SK-N-SH treated with all-trans-retinoic acid at 6 μM for 48 hours (cell line): ENCODE measurements around the gene RTN4IP1.

Experiments
- ATAC-seq: fragments of 200-7000 bp; cut with Tn5 transposase; 3 replicates; pipeline ENCODE4 v1.9.1; 2020; ENCODE audit warnings: mild to moderate bottlenecking, moderate library complexity
- ARNTL ChIP-seq: fragments of 450-650 bp; formaldehyde crosslinking; IDR thresholded peaks from 2 replicates; pipeline ENCODE4 v1.5.0; 2020; ENCODE audit warnings: low read depth, mild to moderate bottlenecking, moderate library complexity, borderline replicate concordance
- BACH2 ChIP-seq: fragments of 250-450 bp; sonication (Bioruptor Pico); IDR thresholded peaks from 2 replicates; pipeline ENCODE4 v1.9.0; 2021; ENCODE audit warnings: mild to moderate bottlenecking, borderline replicate concordance
- CSDC2 ChIP-seq: fragments of 250-450 bp; sonication (Bioruptor Pico); IDR thresholded peaks from 2 replicates; pipeline ENCODE4 v1.5.0; 2020; ENCODE audit warnings: mild to moderate bottlenecking, moderate library complexity
- ESRRG ChIP-seq: fragments of 250-450 bp; sonication (Bioruptor Pico); IDR thresholded peaks from 2 replicates; pipeline ENCODE4 v1.6.1; 2021; ENCODE audit warnings: mild to moderate bottlenecking
- GLIS3 ChIP-seq: fragments of 250-450 bp; sonication (Bioruptor Pico); IDR thresholded peaks from 2 replicates; pipeline ENCODE4 v1.5.0; 2020; ENCODE audit warnings: mild to moderate bottlenecking, moderate library complexity
- ISL1 ChIP-seq: fragments of 250-450 bp; sonication (Bioruptor Pico); IDR thresholded peaks from 2 replicates; pipeline ENCODE4 v2.1.2; 2022; ENCODE audit warnings: mild to moderate bottlenecking, moderate library complexity
- OSR1 ChIP-seq: fragments of 250-450 bp; sonication (Bioruptor Pico); IDR thresholded peaks from 2 replicates; pipeline ENCODE4 v1.8.0; 2022; ENCODE audit warnings: moderate library complexity, mild to moderate bottlenecking, inconsistent platforms
- PPARA ChIP-seq: fragments of 250-450 bp; sonication (Bioruptor Pico); IDR thresholded peaks from 2 replicates; pipeline ENCODE4 v1.5.0; 2020; ENCODE audit warnings: mild to moderate bottlenecking, borderline replicate concordance
- RARB ChIP-seq: fragments of 250-450 bp; sonication (Bioruptor Pico); IDR thresholded peaks from 2 replicates; pipeline ENCODE4 v1.8.0; 2021; ENCODE audit warnings: mild to moderate bottlenecking, moderate library complexity
- SNAI2 ChIP-seq: fragments of 250-450 bp; sonication (Bioruptor Pico); IDR thresholded peaks from 2 replicates; pipeline ENCODE4 v1.5.0; 2020; ENCODE audit warnings: mild to moderate bottlenecking, moderate library complexity
- TOX ChIP-seq: fragments of 250-450 bp; sonication (Bioruptor Pico); IDR thresholded peaks from 2 replicates; pipeline ENCODE4 v1.8.0; 2021; ENCODE audit warnings: mild to moderate bottlenecking, moderate library complexity, borderline replicate concordance
- ZC3H10 ChIP-seq: fragments of 250-450 bp; sonication (Bioruptor Pico); IDR thresholded peaks from 2 replicates; pipeline ENCODE4 v1.5.1; 2021; ENCODE audit warnings: mild to moderate bottlenecking, moderate library complexity
- ZFP3 ChIP-seq: fragments of 250-450 bp; sonication (Bioruptor Pico); IDR thresholded peaks from 2 replicates; pipeline ENCODE4 v1.5.0; 2020; ENCODE audit warnings: mild to moderate bottlenecking, moderate library complexity
- ZFP30 ChIP-seq: fragments of 450-650 bp; formaldehyde crosslinking; IDR thresholded peaks from 2 replicates; pipeline ENCODE4 v1.5.0; 2022; ENCODE audit warnings: mild to moderate bottlenecking, moderate library complexity
- ZNF70 ChIP-seq: fragments of 450-650 bp; formaldehyde crosslinking; IDR thresholded peaks from 2 replicates; pipeline ENCODE4 v1.5.0; 2020; ENCODE audit warnings: mild to moderate bottlenecking, moderate library complexity
- ZNF8 ChIP-seq: fragments of 450-650 bp; formaldehyde crosslinking; IDR thresholded peaks from 2 replicates; pipeline ENCODE4 v1.5.0; 2020; ENCODE audit warnings: mild to moderate bottlenecking, moderate library complexity
- TF ChIP-seq, protein P1 (sequence below): fragments of 250-450 bp; sonication (Bioruptor Pico); IDR thresholded peaks from 2 replicates; pipeline ENCODE4 v1.5.1; 2021; ENCODE audit warnings: mild to moderate bottlenecking, moderate library complexity
- TF ChIP-seq, protein P2 (sequence below): fragments of 250-450 bp; sonication (Bioruptor Pico); IDR thresholded peaks from 2 replicates; pipeline ENCODE4 v1.8.0; 2021; ENCODE audit warnings: low read depth, mild to moderate bottlenecking, moderate library complexity, borderline replicate concordance
- TF ChIP-seq, protein P3 (sequence below): fragments of 250-450 bp; sonication (Bioruptor Pico); IDR thresholded peaks from 2 replicates; pipeline ENCODE4 v1.5.0; 2020; ENCODE audit warnings: mild to moderate bottlenecking, moderate library complexity
- TF ChIP-seq, protein P4 (sequence below): fragments of 250-450 bp; sonication (Bioruptor Pico); IDR thresholded peaks from 2 replicates; pipeline ENCODE4 v1.5.1; 2020; ENCODE audit warnings: low read depth, mild to moderate bottlenecking, moderate library complexity
- TF ChIP-seq, protein P5 (sequence below): fragments of 250-450 bp; sonication (Bioruptor Pico); IDR thresholded peaks from 2 replicates; pipeline ENCODE4 v1.8.0; 2020; ENCODE audit warnings: mild to moderate bottlenecking, moderate library complexity, borderline replicate concordance

RTN4IP1 gene

DNA sequence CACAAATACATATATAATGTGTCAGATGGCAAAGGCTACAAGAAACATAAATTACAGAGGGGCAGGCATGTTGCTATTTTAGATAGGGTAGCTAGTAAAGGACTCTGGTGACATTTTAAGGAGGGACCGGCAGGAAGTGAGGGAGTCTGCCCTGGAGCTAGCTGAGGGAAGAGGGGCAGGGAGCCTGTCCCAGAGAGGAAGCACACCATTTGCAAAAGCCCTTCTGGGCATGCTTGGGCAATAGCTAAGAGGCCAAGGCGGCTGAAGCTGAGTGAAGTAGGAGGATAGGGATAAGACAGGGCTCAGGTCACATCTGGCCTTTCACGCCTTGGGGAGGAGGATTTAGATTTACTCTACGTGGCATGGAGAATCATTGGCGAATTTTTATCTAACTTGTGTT, 96.2 kb downstream of the RTN4IP1 start:
- ATAC-seq, result no peak
- TF ChIP-seq ZC3H10, result no peak
- no peak for TF ChIP-seq ESRRG (CRISPR knock-in tag)
- TF ChIP-seq OSR1 (CRISPR knock-in tag), result no peak
- TF ChIP-seq ZFP30 (CRISPR knock-in tag), result no peak
- no peak for TF ChIP-seq CSDC2 (CRISPR knock-in tag)
- no peak for TF ChIP-seq ZFP3 (CRISPR knock-in tag)
- TF ChIP-seq, protein P1, sequence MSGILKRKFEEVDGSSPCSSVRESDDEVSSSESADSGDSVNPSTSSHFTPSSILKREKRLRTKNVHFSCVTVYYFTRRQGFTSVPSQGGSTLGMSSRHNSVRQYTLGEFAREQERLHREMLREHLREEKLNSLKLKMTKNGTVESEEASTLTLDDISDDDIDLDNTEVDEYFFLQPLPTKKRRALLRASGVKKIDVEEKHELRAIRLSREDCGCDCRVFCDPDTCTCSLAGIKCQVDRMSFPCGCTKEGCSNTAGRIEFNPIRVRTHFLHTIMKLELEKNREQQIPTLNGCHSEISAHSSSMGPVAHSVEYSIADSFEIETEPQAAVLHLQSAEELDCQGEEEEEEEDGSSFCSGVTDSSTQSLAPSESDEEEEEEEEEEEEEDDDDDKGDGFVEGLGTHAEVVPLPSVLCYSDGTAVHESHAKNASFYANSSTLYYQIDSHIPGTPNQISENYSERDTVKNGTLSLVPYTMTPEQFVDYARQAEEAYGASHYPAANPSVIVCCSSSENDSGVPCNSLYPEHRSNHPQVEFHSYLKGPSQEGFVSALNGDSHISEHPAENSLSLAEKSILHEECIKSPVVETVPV, result no peak
- TF ChIP-seq BACH2 (CRISPR knock-in tag), result no peak
- TF ChIP-seq ZNF70 (CRISPR knock-in tag), result no peak
- no peak for TF ChIP-seq ARNTL (CRISPR knock-in tag)
- TF ChIP-seq, all 23 proteins: peak for 0

DNA sequence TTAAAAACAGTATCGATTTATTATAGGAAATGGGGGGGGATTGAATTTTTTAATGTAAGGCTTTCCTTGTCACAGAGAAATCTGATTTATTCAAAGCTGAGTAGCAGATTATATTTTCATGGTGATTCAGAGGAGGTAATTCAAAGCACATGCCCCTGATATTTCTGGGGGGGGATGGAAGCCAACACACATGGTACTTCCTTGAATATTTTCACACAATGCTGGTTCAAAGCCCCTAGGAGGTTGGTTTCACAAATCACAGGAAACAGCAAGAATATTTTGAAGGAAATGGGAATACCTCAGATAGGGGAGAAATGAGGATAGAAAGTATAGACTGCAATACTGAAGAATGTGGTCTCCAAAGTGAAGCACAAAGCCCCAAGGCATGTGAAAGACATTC, 98.8 kb downstream of the RTN4IP1 start:
- TF ChIP-seq, protein P2, sequence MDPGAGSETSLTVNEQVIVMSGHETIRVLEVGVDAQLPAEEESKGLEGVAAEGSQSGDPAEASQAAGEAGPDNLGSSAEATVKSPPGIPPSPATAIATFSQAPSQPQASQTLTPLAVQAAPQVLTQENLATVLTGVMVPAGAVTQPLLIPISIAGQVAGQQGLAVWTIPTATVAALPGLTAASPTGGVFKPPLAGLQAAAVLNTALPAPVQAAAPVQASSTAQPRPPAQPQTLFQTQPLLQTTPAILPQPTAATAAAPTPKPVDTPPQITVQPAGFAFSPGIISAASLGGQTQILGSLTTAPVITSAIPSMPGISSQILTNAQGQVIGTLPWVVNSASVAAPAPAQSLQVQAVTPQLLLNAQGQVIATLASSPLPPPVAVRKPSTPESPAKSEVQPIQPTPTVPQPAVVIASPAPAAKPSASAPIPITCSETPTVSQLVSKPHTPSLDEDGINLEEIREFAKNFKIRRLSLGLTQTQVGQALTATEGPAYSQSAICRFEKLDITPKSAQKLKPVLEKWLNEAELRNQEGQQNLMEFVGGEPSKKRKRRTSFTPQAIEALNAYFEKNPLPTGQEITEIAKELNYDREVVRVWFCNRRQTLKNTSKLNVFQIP (CRISPR knock-in tag), result no peak
- TF ChIP-seq ZNF70 (CRISPR knock-in tag) (no peak), ZFP3 (CRISPR knock-in tag) (no peak), OSR1 (CRISPR knock-in tag) (no peak), ISL1 (CRISPR knock-in tag) (no peak), PPARA (CRISPR knock-in tag) (no peak), BACH2 (CRISPR knock-in tag) (no peak)
- TF ChIP-seq, protein P3, sequence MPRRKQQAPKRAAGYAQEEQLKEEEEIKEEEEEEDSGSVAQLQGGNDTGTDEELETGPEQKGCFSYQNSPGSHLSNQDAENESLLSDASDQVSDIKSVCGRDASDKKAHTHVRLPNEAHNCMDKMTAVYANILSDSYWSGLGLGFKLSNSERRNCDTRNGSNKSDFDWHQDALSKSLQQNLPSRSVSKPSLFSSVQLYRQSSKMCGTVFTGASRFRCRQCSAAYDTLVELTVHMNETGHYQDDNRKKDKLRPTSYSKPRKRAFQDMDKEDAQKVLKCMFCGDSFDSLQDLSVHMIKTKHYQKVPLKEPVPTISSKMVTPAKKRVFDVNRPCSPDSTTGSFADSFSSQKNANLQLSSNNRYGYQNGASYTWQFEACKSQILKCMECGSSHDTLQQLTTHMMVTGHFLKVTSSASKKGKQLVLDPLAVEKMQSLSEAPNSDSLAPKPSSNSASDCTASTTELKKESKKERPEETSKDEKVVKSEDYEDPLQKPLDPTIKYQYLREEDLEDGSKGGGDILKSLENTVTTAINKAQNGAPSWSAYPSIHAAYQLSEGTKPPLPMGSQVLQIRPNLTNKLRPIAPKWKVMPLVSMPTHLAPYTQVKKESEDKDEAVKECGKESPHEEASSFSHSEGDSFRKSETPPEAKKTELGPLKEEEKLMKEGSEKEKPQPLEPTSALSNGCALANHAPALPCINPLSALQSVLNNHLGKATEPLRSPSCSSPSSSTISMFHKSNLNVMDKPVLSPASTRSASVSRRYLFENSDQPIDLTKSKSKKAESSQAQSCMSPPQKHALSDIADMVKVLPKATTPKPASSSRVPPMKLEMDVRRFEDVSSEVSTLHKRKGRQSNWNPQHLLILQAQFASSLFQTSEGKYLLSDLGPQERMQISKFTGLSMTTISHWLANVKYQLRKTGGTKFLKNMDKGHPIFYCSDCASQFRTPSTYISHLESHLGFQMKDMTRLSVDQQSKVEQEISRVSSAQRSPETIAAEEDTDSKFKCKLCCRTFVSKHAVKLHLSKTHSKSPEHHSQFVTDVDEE, result no peak
- TF ChIP-seq, protein P4, sequence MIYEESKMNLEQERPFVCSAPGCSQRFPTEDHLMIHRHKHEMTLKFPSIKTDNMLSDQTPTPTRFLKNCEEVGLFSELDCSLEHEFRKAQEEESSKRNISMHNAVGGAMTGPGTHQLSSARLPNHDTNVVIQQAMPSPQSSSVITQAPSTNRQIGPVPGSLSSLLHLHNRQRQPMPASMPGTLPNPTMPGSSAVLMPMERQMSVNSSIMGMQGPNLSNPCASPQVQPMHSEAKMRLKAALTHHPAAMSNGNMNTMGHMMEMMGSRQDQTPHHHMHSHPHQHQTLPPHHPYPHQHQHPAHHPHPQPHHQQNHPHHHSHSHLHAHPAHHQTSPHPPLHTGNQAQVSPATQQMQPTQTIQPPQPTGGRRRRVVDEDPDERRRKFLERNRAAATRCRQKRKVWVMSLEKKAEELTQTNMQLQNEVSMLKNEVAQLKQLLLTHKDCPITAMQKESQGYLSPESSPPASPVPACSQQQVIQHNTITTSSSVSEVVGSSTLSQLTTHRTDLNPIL (CRISPR knock-in tag), result no peak
- peak; percentile 58 for ATAC-seq

DNA sequence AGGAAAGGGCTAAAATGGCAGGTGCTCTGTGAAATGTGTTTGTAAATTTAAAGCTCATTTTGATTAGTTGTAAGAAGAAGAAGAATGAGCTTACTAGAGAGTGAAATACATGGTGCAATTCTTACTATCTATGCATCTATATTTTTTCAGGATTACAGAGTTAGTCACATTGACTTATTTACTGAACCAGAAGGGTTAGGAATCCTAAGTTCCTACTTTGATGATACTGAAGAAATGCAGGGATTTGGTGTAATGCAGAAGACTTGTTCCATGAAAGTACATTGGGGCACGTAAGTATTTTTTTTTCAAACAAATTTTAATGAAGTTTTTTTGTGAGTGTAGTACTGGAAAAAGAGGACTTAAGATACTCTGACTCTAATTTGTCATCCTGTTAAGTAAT, 99.3 kb downstream of the RTN4IP1 start:
- TF ChIP-seq SNAI2 (CRISPR knock-in tag) (no peak), ARNTL (CRISPR knock-in tag) (no peak), OSR1 (CRISPR knock-in tag) (no peak), RARB (CRISPR knock-in tag) (no peak), GLIS3 (no peak), CSDC2 (CRISPR knock-in tag) (no peak), ZNF70 (CRISPR knock-in tag) (no peak), ZC3H10 (no peak), TOX (CRISPR knock-in tag) (no peak), ISL1 (CRISPR knock-in tag) (no peak), ZNF8 (CRISPR knock-in tag) (no peak), ZFP3 (CRISPR knock-in tag) (no peak), BACH2 (CRISPR knock-in tag) (no peak), PPARA (CRISPR knock-in tag) (no peak)
- TF ChIP-seq, protein P2 (CRISPR knock-in tag), result no peak
- TF ChIP-seq, protein P5, sequence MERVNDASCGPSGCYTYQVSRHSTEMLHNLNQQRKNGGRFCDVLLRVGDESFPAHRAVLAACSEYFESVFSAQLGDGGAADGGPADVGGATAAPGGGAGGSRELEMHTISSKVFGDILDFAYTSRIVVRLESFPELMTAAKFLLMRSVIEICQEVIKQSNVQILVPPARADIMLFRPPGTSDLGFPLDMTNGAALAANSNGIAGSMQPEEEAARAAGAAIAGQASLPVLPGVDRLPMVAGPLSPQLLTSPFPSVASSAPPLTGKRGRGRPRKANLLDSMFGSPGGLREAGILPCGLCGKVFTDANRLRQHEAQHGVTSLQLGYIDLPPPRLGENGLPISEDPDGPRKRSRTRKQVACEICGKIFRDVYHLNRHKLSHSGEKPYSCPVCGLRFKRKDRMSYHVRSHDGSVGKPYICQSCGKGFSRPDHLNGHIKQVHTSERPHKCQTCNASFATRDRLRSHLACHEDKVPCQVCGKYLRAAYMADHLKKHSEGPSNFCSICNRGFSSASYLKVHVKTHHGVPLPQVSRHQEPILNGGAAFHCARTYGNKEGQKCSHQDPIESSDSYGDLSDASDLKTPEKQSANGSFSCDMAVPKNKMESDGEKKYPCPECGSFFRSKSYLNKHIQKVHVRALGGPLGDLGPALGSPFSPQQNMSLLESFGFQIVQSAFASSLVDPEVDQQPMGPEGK (CRISPR knock-in tag), result no peak
- TF ChIP-seq, protein P1, result no peak
- ATAC-seq, result no peak
